Activated effector memory CD4-positive, alpha-beta T cell treated with Interleukin-2 at 50 U/mL for 16 hours (primary cell): ENCODE measurements around the gene WDR59.
"Not testable (repeated sequence)": the region's sequence is repeated elsewhere in the genome, so short reads cannot be mapped to it uniquely, and the experiment has no call there.

Experiments
- DNase-seq: peaks from one replicate; pipeline ENCODE4 v3.0.0-alpha.2; 2020

WDR59 gene

GRCh38 chr16:74846714-74847113 is 138.2 kb downstream of the WDR59 start:
- DNase-seq = no peak

DNA sequence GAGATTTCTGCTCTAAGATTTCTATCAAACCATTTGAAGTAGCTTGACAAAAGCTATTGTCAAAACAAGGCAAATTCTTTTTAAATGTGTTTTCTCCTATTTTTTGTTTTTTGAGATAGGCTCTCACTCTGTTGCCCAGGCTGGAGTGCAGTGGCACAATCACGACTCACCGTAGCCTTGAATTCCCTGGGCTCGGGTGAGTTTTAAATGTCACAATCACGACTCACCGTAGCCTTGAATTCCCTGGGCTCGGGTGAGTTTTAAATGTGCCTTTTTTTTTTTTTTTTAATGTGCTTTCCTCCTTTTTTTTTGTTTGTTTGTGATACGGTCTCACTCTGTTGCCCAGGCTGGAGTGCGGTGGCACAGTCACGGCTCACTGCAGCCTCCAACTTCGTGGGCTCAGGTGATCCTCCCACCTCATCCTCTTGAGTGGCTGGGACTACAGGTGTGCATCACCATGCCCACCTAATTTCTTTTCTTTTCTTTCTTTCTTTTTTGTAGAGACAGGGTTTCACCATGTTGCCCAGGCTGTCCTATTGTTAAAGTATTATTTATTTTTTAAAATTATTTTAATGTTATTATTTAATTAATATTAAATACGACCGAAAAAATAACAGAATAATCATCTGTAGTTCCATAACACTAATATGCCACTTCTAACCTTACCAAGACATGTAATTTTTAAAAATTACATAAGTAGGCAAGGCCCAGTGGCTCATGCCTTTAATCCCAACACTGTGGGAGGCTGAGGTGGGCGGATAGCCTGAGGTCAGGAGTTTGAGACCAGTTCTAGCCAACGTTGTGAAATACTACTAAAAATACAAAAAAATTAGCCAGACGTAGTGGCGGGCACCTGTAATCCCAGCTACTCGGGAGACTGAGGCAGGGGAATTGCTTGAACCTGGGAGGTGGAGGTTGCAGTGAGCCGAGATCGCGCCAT is 140.6 kb downstream of the WDR59 start:
- DNase-seq = no peak

GRCh38 chr16:74843381-74844035 is 141.4 kb downstream of the WDR59 start:
- DNase-seq = not testable (repeated sequence)

DNA sequence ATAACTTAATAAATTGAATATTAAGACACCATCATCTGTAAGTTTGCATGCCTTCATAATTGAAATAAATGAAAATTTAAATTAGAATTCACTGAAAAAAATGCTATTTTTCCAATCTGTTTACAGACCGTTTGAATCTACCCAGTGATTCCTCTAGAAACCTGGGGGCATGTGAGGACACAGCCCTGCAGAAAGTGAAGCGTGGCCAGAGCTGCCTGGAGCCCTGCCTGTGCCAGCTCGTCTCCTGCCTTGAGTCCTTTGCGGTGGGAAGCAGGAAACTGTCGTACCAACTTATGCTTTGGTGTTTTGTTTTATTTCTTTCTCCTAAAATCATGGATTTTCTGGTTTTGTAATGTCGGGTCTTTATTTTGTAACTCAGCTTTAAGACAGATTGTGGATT is 142.5 kb downstream of the WDR59 start:
- no peak for DNase-seq

GRCh38 chr16:74841904-74842303 is 143.0 kb downstream of the WDR59 start:
- no peak for DNase-seq

DNA sequence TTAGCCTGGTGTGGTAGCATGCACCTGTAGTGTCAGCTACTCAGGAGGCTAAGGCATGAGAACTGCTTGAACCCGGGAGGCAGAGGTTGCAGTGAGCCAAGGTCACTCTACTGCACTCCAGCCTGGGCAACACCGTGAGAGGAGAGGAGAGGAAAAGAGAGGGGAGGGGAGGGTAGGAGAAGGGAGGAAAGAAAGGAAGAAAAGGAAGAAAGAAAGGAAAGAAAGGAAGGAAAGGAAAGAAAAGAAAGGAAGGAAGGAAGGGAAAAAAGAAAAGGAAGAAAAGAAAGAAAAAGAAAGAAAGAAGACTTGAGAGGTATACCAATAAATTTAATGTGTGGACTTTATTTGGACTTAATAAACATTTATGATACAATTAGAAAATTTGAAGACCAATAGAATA is 143.5 kb downstream of the WDR59 start:
- no peak for DNase-seq

GRCh38 chr16:74837056-74837455 is 147.9 kb downstream of the WDR59 start:
- DNase-seq = no peak

DNA sequence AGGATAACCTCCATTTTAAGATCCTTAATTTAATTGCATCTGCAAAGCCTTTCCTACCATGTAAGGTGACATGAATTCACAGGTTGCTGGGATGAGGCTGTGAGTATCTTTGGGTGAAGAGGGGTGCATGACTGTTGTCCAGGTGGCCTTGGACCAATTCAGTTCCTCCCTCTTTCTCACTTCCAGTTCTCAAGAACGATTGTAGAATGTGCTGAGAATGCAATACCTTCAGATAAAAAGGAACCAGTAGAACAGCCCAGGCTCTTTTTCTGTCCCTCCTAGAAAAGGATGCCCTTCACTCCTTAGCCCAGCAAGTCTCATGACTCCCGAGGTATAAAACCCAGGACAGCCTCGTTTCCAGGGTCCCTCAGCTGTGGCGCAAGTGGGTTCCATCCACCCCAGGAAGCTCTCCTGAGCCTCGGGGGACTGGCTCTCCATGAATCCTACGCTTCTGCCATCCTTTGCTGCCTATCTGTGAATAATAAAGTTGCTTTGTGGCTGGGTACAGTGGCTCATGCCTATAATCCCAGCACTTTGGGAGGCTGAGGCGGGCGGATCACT is 148.7 kb downstream of the WDR59 start:
- DNase-seq = no peak

- no peak for DNase-seq
These were observed 152.7 kb downstream of the WDR59 start for GRCh38 chr16:74832228-74832627.

GRCh38 chr16:74831467-74831866 is 153.5 kb downstream of the WDR59 start:
- DNase-seq = no peak

DNA sequence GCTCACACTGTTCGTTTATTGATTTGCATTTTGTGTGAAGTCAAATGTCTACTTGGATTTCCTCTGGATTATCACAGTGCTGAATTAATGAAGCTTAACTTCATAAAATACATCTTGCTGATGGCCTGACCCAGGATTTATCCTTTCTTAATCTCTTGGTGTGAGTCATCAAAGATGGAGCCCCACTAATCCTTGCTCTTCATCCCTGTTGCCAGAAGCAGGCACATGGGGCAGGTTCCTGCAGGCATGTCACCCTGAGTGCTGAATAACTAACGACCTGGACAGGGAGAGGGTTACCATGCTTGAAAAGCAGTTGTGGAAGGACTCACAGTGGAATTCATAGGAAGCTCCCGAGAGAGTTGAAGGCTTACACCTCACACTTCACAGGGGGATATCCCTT is 154.3 kb downstream of the WDR59 start:
- DNase-seq = no peak

- no peak for DNase-seq
These were observed 155.3 kb downstream of the WDR59 start for GRCh38 chr16:74829637-74830036.

- DNase-seq = no peak
These were observed 159.0 kb downstream of the WDR59 start for GRCh38 chr16:74825941-74826340.

- DNase-seq = no peak
These were observed 159.9 kb downstream of the WDR59 start for GRCh38 chr16:74825016-74825415.
